Dedifferentiated amniotic fluid mesenchymal stem cell (primary cell): ENCODE measurements around the gene CMTM7.
A peak's percentile ranks its signal among the peaks of the same experiment; 100 is the strongest.

ENCODE experiments used
- DNase-seq: peaks from one replicate; pipeline ENCODE4 v3.0.0-alpha.2; 2016; ENCODE audit errors: extremely low spot score

The CMTM7 gene

GRCh38 chr3:32492684-32493436 is 101.2 kb downstream of the CMTM7 start:
- no peak for DNase-seq

- no peak for DNase-seq
These were observed 102.1 kb downstream of the CMTM7 start for GRCh38 chr3:32493437-32494414.

DNA sequence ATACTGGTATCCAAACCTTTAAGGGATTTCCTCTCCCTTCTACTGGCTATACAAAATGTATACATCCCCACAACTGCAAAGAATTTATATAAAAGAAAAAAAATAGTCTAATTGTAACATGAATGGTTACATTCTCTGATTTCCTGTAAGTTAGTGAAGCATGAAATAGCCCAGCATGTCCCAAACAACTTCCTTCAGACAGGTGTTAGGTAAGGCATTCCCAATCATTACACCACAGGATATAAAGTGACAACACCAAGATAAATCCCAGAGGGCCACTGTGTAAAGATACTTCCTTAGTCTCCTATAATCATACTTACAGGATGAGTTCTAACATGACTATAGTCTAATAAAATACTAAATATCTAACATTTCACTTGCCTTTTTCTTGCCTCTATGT is 103.4 kb downstream of the CMTM7 start:
- no peak for DNase-seq

DNA sequence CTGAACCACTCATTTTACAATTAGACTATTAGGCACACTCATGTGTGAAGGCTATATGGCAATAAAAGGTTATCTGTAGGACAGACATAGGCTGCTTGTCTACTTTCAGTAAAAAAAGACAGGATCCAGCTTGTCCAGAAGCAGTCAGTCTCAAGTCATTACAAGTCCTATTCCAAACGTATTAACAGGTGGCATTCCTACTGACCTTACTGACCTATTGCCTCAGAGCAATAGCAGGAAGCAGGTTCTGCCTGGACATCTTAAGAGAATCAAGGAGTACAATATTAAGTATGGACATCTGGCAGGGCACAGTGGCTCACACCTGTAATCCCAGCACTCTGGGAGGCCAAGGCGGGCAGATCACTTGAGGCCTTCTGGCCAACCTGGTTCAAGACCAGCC is 104.0 kb downstream of the CMTM7 start:
- no peak for DNase-seq

- no peak for DNase-seq
These were observed 106.6 kb downstream of the CMTM7 start for GRCh38 chr3:32498252-32498651.

GRCh38 chr3:32498992-32499391 is 107.3 kb downstream of the CMTM7 start:
- DNase-seq, result no peak

DNA sequence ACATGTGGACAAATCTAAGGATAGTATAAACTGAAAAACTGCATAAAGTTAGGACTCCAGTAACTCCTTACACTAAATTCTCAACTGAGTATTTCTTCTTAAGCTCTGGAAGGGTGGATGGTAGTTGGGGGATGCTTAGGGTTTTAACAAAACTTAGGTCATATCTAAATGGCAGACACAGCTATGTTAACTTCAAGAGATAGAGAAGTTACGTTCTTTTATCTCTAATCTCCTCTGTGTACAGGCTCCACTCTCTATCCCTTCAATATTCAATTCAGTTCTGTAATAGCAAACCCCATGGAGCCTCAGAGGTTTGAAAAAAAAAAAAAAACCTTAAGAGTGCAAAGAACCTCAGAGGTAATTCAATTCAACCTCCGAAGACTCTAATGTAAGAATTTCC is 107.9 kb downstream of the CMTM7 start:
- no peak for DNase-seq

DNA sequence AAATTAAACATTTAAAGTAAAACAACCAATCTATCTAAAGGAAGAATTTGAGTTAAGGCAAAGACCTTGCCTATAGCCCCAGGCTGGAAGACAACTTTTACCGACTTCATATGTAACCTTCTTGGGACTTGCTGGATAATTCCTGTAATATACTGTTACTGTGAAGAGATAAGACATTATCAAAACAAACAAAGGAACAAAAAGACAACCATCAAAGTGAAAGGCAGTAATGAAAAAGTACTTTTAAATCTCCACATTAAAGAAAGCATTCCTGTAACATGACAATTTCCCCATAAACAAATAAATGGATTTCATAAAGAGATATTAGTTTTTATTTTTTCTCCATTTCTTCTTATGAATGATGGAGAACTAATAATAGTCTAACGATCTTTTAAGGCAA is 108.6 kb downstream of the CMTM7 start:
- DNase-seq, result no peak

- DNase-seq, result no peak
These were observed 109.5 kb downstream of the CMTM7 start for GRCh38 chr3:32500880-32501782.

GRCh38 chr3:32501783-32502117 is 110.1 kb downstream of the CMTM7 start:
- DNase-seq, result no peak

DNA sequence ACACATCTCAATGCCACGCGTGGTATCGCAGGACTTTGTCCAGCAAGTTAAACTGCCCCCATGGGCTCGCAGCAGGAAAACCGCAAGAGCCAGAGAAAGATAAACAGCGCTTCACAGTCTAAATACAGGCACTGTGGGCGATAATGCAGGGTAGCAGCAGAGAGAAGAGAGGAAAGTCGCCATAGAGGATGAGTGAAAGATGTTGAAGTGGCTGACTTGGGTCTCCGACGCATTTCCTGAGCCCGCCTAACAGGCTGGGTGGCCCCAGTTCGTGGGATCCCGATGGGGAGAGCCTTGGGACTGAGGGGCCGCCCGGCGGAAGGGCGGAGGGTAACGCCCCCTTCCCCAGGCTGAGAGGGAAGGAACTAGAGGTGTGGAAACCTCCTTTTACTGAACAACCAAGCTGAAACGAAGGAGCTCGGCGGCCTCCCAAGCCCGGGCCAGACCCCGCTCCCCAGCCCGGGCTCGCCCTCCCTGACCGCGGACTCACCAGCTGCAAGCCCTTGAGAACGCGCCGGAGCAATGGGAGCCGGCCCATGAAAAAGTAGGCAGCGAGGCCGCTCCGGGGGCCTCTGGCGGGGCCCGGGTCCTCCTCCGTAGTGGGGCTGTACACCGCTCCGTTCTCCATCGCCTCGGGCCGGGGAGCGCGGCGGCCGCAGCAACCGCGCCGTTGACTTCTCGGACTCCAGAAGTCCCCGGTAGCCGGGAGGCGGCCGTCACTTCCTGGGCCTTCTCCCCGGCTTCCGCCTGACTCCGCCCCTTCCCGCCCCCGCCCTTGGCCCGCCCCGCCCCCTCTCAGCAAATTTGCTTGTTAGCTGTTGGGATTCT is 110.7 kb downstream of the CMTM7 start, which contains the start of gene CMTM6:
CMTM6 (minus strand) TSS at position 735 of the 828 bp plus-strand sequence; CDS start at position 628, 107 bp downstream.
- DNase-seq, result peak; percentile 73

- DNase-seq, result no peak
These were observed 111.3 kb downstream of the CMTM7 start for GRCh38 chr3:32502946-32503286.
